Ascending aorta (tissue), 2 donors: ENCODE data around the gene CSMD2. TPM values are rescaled to one million over a fixed set of nuclear protein-coding genes. Genes with fewer than 3 reads are reported as not detected.

Source experiments
- DNase-seq, 2 donors: peaks; one replicate each; pipeline ENCODE4 v3.0.0-alpha.2; 2019; ENCODE audit warnings: low spot score in 2 of 2
- H3K27ac ChIP-seq, 2 donors: fragments of 200-600 bp; sonication (generic); one replicate each; pipeline ENCODE4 v1.5.1; 2016 to 2017; ENCODE audit warnings: mild to moderate bottlenecking in 1 of 2
- H3K27me3 ChIP-seq: fragments of 200-600 bp; sonication (generic); one replicate; pipeline ENCODE4 v1.5.1; 2017
- H3K36me3 ChIP-seq, 2 donors: fragments of 200-600 bp; sonication (generic); one replicate each; pipeline ENCODE4 v1.5.1; 2016
- H3K4me1 ChIP-seq, 2 donors: fragments of 200-600 bp; sonication (generic); one replicate each; pipeline ENCODE4 v1.5.1; 2016 to 2017; ENCODE audit warnings: mild to moderate bottlenecking in 1 of 2
- H3K4me3 ChIP-seq, 2 donors: fragments of 200-600 bp; sonication (generic); one replicate each; pipeline ENCODE4 v1.5.1; 2016 to 2017; ENCODE audit warnings: mild to moderate bottlenecking in 1 of 2
- H3K9me3 ChIP-seq, 2 donors: fragments of 200-600 bp; sonication (generic); one replicate each; pipeline ENCODE4 v1.5.1; 2016
- intact Hi-C: fragments of 100-400 bp; cut with DNase I; formaldehyde crosslinking; loops from one replicate; pipeline ENCODE4 v1.15.1; 2023
- total RNA-seq: library from RNA; depleted of rRNA; stranded (reverse); fragments of >200 nt; gene quantifications from one replicate; pipeline ENCODE4 v1.1.0, GENCODE V29; 2016
- TF ChIP-seq, protein P1 (sequence below), 3 experiments: fragments of 200-600 bp in 2 of 3; fragments of 450-650 bp in 1 of 3; sonication (generic) in 2 of 3; IDR thresholded peaks; one replicate each; pipeline ENCODE4 v1.5.1; 2016 to 2019; ENCODE audit warnings: antibody characterized with exemption in 3 of 3, mild to moderate bottlenecking in 1 of 3, moderate library complexity in 1 of 3

Gene CSMD2
- total RNA-seq, 1 donor from 2014 or later, result 10.9 TPM

DNA sequence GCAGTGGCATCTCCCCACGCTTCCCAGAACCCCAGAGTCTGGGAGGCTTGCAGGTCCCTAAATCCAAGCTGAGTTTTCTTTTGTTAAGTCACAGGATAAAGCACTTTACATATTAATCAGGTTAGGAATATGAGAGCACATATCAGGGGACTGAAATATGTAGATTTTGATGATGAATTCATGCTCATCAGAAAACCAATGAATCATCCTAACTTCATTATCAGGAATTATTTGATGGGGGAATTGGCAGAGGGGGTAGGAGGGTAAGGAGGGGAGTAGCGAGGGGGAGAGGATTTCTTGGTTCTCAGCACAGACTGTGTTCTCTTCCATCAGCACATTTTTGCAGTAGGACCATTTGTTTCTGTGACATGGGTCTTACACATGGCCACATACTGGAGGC is 269.1 kb downstream of the CSMD2 start:
- no peak for DNase-seq
- H3K27me3 ChIP-seq, result no peaks in the 10 kb centered on the region
- TF ChIP-seq, protein P1, sequence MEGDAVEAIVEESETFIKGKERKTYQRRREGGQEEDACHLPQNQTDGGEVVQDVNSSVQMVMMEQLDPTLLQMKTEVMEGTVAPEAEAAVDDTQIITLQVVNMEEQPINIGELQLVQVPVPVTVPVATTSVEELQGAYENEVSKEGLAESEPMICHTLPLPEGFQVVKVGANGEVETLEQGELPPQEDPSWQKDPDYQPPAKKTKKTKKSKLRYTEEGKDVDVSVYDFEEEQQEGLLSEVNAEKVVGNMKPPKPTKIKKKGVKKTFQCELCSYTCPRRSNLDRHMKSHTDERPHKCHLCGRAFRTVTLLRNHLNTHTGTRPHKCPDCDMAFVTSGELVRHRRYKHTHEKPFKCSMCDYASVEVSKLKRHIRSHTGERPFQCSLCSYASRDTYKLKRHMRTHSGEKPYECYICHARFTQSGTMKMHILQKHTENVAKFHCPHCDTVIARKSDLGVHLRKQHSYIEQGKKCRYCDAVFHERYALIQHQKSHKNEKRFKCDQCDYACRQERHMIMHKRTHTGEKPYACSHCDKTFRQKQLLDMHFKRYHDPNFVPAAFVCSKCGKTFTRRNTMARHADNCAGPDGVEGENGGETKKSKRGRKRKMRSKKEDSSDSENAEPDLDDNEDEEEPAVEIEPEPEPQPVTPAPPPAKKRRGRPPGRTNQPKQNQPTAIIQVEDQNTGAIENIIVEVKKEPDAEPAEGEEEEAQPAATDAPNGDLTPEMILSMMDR (IDR thresholded peaks at IDR 0.05), result no peak
- H3K27ac ChIP-seq, result peak overlapping the region; percentile 13 to 93
- H3K36me3 ChIP-seq, result no peaks in the 10 kb centered on the region
- no peaks in the 10 kb centered on the region for H3K9me3 ChIP-seq
- peaks cover 6 to 17% of the 10 kb centered on the region in 2 donors for H3K4me1 ChIP-seq
- H3K4me3 ChIP-seq, result no peak overlapping the region
- intact Hi-C loops, result loop anchor here (5.0 kb wide), 1 partner anchor 134 kb away; no protein-coding TSS in a partner anchor

DNA sequence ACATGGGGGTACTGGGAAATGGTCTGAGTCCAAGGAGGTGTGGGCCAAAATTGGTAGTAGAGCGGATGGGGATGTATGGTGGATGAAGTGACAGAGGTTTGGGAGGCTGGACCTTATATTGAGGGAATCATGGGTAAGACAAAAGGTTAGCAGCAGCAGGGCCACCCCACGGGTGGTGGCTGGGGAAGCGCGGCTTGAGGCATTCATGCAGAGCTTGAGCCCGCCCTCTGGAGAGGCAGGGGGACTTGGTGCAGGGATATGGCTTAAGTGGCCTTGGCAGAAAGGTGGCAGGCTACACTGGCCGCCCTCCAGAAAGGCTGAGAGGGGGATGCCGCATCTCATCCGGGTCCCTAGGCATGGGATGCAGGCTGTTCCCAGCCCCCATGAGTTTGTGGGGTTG is 269.6 kb downstream of the CSMD2 start:
- Histone ChIP-seq H3K27me3 (no peaks in the 10 kb centered on the region), H3K4me3 (no peak overlapping the region), H3K27ac (peak overlapping the region; percentile 91 to 93), H3K36me3 (no peaks in the 10 kb centered on the region), H3K4me1 (peaks cover 6 to 17% of the 10 kb centered on the region in 2 donors), H3K9me3 (no peaks in the 10 kb centered on the region)
- TF ChIP-seq, protein P1 (IDR thresholded peaks at IDR 0.05), result no peak
- intact Hi-C loops, result loop anchor here (5.0 kb wide), 1 partner anchor 133 kb away; no protein-coding TSS in a partner anchor
- DNase-seq, result no peak

DNA sequence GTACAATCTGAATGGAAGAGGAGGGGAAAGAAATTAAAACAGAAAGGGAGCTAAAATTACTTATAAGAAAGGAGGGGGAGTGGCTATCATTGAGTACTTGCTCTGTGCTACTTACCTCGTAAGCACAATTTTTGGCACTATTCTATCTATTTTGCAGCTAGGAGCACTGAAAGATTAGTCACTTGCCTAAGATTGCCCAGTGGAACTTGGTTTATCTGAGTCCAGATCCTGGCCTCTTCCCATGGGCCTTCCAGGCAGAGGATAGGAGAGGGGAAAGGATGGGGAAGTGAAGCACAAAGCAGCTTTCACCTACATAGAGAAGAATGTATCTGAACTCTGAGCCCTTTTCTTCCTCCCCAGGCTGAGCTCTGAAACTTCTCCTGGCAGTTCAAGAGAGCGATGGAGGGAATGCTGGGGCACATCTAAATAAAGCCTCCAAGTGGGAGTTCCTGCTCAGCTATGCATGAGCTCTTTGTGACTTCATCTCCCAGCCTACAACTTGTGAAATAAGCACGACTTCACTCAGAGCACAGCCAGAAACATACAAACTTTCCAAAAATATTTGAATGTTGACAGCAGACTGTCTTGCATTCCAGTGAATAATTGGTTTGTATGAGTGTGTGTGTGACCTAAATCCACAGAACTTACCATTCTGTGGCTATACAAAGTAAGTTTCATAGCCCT is 271.7 kb downstream of the CSMD2 start:
- Histone ChIP-seq H3K4me3 (no peak overlapping the region), H3K9me3 (no peaks in the 10 kb centered on the region), H3K36me3 (no peaks in the 10 kb centered on the region), H3K27me3 (no peaks in the 10 kb centered on the region), H3K4me1 (peaks cover 6 to 16% of the 10 kb centered on the region in 2 donors), H3K27ac (peak overlapping the region; percentile 91 to 93)
- intact Hi-C loops, result loop anchor here (2.0 kb wide), 1 partner anchor 94 kb away; no protein-coding TSS in a partner anchor
- peak in 1 of 2 donors; percentile 79 for DNase-seq
- TF ChIP-seq, protein P1 (IDR thresholded peaks at IDR 0.05), result no peak

DNA sequence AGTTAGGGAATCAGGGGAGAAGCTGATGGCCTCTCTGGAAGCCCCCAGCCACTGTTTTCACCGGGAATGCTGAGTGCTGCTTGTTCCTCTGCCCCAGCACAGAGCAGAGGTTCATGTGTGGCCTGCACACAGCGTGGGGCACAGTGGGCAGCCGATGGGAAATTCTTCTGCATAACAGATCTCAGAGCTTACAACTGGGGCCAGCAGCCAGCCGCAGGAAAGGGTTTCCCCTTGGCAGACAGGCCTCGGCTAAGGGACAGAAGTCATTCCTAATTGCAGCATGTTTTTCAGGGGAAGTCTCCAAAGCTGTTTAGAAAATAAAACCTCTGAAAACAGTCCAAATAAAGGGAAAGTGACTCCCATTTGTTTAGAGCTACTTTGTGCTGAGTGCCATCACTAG is 278.5 kb downstream of the CSMD2 start:
- Histone ChIP-seq H3K4me3 (no peak overlapping the region), H3K4me1 (peaks cover 0 to 7% of the 10 kb centered on the region in 2 donors), H3K27me3 (no peaks in the 10 kb centered on the region), H3K27ac (no peak overlapping the region), H3K36me3 (no peaks in the 10 kb centered on the region), H3K9me3 (no peaks in the 10 kb centered on the region)
- TF ChIP-seq, protein P1 (IDR thresholded peaks at IDR 0.05), result no peak
- intact Hi-C loops, result no loop called here
- DNase-seq, result no peak

DNA sequence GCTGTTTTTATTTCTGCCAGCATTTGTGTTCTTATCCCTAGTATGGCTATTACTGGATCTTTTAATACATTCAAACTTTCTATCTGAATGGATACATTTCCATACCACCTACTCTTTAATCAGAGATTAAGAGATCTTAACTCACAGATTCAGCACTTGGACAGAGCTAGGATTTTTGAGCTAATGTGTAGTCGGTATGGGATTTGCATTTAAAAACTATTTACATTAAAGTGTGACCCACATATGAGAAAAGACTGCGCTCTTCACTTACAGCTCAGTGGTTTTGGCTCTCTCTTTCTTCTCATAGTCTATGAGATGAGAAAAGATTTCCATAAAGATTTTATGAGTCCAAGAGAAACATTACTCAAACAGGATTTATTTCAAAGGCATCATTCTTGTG is 284.7 kb downstream of the CSMD2 start:
- H3K27ac ChIP-seq, result no peak overlapping the region
- TF ChIP-seq, protein P1 (IDR thresholded peaks at IDR 0.05), result no peak
- no peak overlapping the region for H3K4me3 ChIP-seq
- H3K9me3 ChIP-seq, result no peaks in the 10 kb centered on the region
- H3K36me3 ChIP-seq, result no peaks in the 10 kb centered on the region
- H3K4me1 ChIP-seq, result peaks cover 0 to 3% of the 10 kb centered on the region in 2 donors
- DNase-seq, result no peak
- H3K27me3 ChIP-seq, result no peaks in the 10 kb centered on the region
- intact Hi-C loops, result no loop called here
